GM18508 (cell line): ENCODE data around the gene BCAS1.
"Not testable (repeated sequence)": the region's sequence is repeated elsewhere in the genome, so short reads cannot be mapped to it uniquely, and the experiment has no call there.

Experiments used
- ATAC-seq: cut with Tn5 transposase; IDR thresholded peaks from one replicate; pipeline ENCODE4 v1.9.1; 2021; ENCODE audit warnings: moderate number of reproducible peaks; ENCODE audit not compliant: insufficient read depth, unreplicated experiment

The BCAS1 gene

GRCh38 chr20:53973882-53974281, 96.5 kb downstream of the BCAS1 start:
- ATAC-seq = not testable (repeated sequence)

GRCh38 chr20:53972179-53972578, 98.2 kb downstream of the BCAS1 start:
- ATAC-seq = no peak

- no peak for ATAC-seq
These were observed 99.2 kb downstream of the BCAS1 start for GRCh38 chr20:53971096-53971683.

GRCh38 chr20:53970232-53970631, 100.2 kb downstream of the BCAS1 start:
- ATAC-seq = no peak

GRCh38 chr20:53967527-53967926, 102.9 kb downstream of the BCAS1 start:
- ATAC-seq = no peak

- ATAC-seq = no peak
These were observed 103.5 kb downstream of the BCAS1 start for GRCh38 chr20:53966774-53967398.

GRCh38 chr20:53964501-53965253, 105.7 kb downstream of the BCAS1 start:
- ATAC-seq = no peak

GRCh38 chr20:53964067-53964466, 106.3 kb downstream of the BCAS1 start:
- ATAC-seq = no peak

GRCh38 chr20:53963635-53964034, 106.8 kb downstream of the BCAS1 start:
- ATAC-seq = no peak

- ATAC-seq = no peak
These were observed 108.0 kb downstream of the BCAS1 start for GRCh38 chr20:53962388-53962787.

- ATAC-seq = no peak
These were observed 108.9 kb downstream of the BCAS1 start for GRCh38 chr20:53961527-53961926.

GRCh38 chr20:53960579-53961272, 109.7 kb downstream of the BCAS1 start:
- ATAC-seq = no peak

- ATAC-seq = no peak
These were observed 110.3 kb downstream of the BCAS1 start for GRCh38 chr20:53959911-53960578.

GRCh38 chr20:53958260-53958659, 112.1 kb downstream of the BCAS1 start:
- no peak for ATAC-seq

GRCh38 chr20:53957451-53958172, 112.8 kb downstream of the BCAS1 start:
- no peak for ATAC-seq

GRCh38 chr20:53956013-53956715, 114.2 kb downstream of the BCAS1 start:
- ATAC-seq = no peak

- ATAC-seq = no peak
These were observed 115.4 kb downstream of the BCAS1 start for GRCh38 chr20:53954723-53955658.

GRCh38 chr20:53952528-53953096, 117.8 kb downstream of the BCAS1 start:
- ATAC-seq = no peak
